ENCODE results near the gene ZNF672.
"Not testable (repeated sequence)": the region's sequence is repeated elsewhere in the genome, so short reads cannot be mapped to it uniquely, and the experiment has no call there.

The ZNF672 gene

GRCh38 chr1:248853663-248854375, 15.8 kb downstream of the ZNF672 start:
- no peak for DNase-seq (ENCODE audit: low read depth in 2 of 2)

- no peak for DNase-seq (ENCODE audit: low read depth in 2 of 2)
Measured at GRCh38 chr1:248855580-248855979, 17.6 kb downstream of the ZNF672 start.

GRCh38 chr1:248856176-248856575, 18.2 kb downstream of the ZNF672 start:
- no peak for DNase-seq (ENCODE audit: low read depth in 2 of 2)

GRCh38 chr1:248857201-248857600, 19.2 kb downstream of the ZNF672 start:
- no peak for DNase-seq (ENCODE audit: low read depth in 2 of 2)

- DNase-seq (ENCODE audit: low read depth in 2 of 2): no peak
Measured at GRCh38 chr1:248857749-248858095, 19.7 kb downstream of the ZNF672 start.

- no peak for DNase-seq (ENCODE audit: low read depth in 2 of 2)
Measured at GRCh38 chr1:248858096-248858890, 20.3 kb downstream of the ZNF672 start.

- DNase-seq (ENCODE audit: low read depth in 2 of 2): peak; percentile 91 to 92
Measured at GRCh38 chr1:248858891-248859889, 21.2 kb downstream of the ZNF672 start, which contains the start of gene ZNF692. Gene ZNF692 (minus strand): TSS chr1:248859085. CDS start chr1:248858309, 776 bp downstream.

- no peak for DNase-seq (ENCODE audit: low read depth in 2 of 2)
Measured at GRCh38 chr1:248860007-248860406, 22.0 kb downstream of the ZNF672 start.

GRCh38 chr1:248861616-248862015, 23.6 kb downstream of the ZNF672 start:
- no peak for DNase-seq (ENCODE audit: low read depth in 2 of 2)

GRCh38 chr1:248862695-248862997, 24.6 kb downstream of the ZNF672 start:
- no peak for DNase-seq (ENCODE audit: low read depth in 2 of 2)

GRCh38 chr1:248862998-248863881, 25.2 kb downstream of the ZNF672 start:
- peak; percentile 61 to 68 for DNase-seq (ENCODE audit: low read depth in 2 of 2)

- no peak for DNase-seq (ENCODE audit: low read depth in 2 of 2)
Measured at GRCh38 chr1:248871837-248872401, 33.9 kb downstream of the ZNF672 start.

- no peak for DNase-seq (ENCODE audit: low read depth in 2 of 2)
Measured at GRCh38 chr1:248872752-248873408, 34.9 kb downstream of the ZNF672 start.

GRCh38 chr1:248873409-248873992, 35.5 kb downstream of the ZNF672 start:
- DNase-seq (ENCODE audit: low read depth in 2 of 2): peak; percentile 86 to 88

GRCh38 chr1:248873993-248874533, 36.0 kb downstream of the ZNF672 start:
- DNase-seq (ENCODE audit: low read depth in 2 of 2): peak; percentile 68 to 78

GRCh38 chr1:248881261-248881660, 43.2 kb downstream of the ZNF672 start:
- DNase-seq (ENCODE audit: low read depth in 2 of 2): no peak

- not testable (repeated sequence) for DNase-seq (ENCODE audit: low read depth in 2 of 2)
Measured at GRCh38 chr1:248882427-248882826, 44.4 kb downstream of the ZNF672 start.

GRCh38 chr1:248884632-248885295, 46.7 kb downstream of the ZNF672 start:
- DNase-seq (ENCODE audit: low read depth in 2 of 2): no peak

- no peak for DNase-seq (ENCODE audit: low read depth in 2 of 2)
Measured at GRCh38 chr1:248885646-248886045, 47.6 kb downstream of the ZNF672 start.

Data from stimulated activated CD8-positive, alpha-beta memory T cell treated with anti-CD3 and anti-CD28 coated beads, Interleukin-7, amount 100 ng/mL, for 1 hour (primary cell).